Measurements from ENCODE around the gene CACHD1. TPM values are rescaled to one million over a fixed set of nuclear protein-coding genes. Genes with fewer than 3 reads are reported as not detected.

Gene CACHD1
- total and polyA plus RNA-seq, 8 donors, result 11.3 to 38.0 (median 32.7) TPM

GRCh38 chr1:64474665-64475439, 4.9 kb downstream of the CACHD1 start:
- DNase-seq (peak in 3 of 4 donors; percentile 31 to 80 (median 74)), ATAC-seq (peak; percentile 31)
- TF ChIP-seq CTCF (IDR thresholded peaks at IDR 0.05), result no peak
- Histone ChIP-seq H3K36me3 (no peaks in the 10 kb centered on the region), H3K4me3 (no peak overlapping the region), H3K9me3 (no peaks in the 10 kb centered on the region), H3K27me3 (peaks cover 0 to 33% of the 10 kb centered on the region in 2 donors), H3K27ac (no peak overlapping the region), H3K4me1 (peaks cover 17 to 54% of the 10 kb centered on the region in 2 donors)
- intact Hi-C loops (cut with DNase I), result no loop called here

- H3K4me1 ChIP-seq, result peaks cover 17 to 42% of the 10 kb centered on the region in 2 donors
- DNase-seq, result peak in 2 of 4 donors; percentile 76 to 90
Observed at GRCh38 chr1:64476251-64476952, 6.5 kb downstream of the CACHD1 start.

GRCh38 chr1:64478594-64479470, 8.9 kb downstream of the CACHD1 start:
- Histone ChIP-seq H3K36me3 (no peaks in the 10 kb centered on the region), H3K9me3 (no peaks in the 10 kb centered on the region), H3K27ac (no peak overlapping the region), H3K4me3 (no peak overlapping the region), H3K27me3 (no peaks in the 10 kb centered on the region), H3K4me1 (peaks cover 17 to 32% of the 10 kb centered on the region in 2 donors)
- intact Hi-C loops (cut with DNase I), result no loop called here
- TF ChIP-seq CTCF (IDR thresholded peaks at IDR 0.05), result no peak
- ATAC-seq (no peak), DNase-seq (no peak)

More at GRCh38 chr1:64476251-64476952, 6.5 kb downstream of the CACHD1 start:
- Histone ChIP-seq H3K27ac (peak overlapping the region; percentile 4 to 6), H3K36me3 (no peaks in the 10 kb centered on the region), H3K9me3 (no peaks in the 10 kb centered on the region), H3K4me3 (no peak overlapping the region), H3K27me3 (peaks cover 0 to 18% of the 10 kb centered on the region in 2 donors)
- no peak for TF ChIP-seq CTCF (IDR thresholded peaks at IDR 0.05)
- ATAC-seq, result peak; percentile 72
- intact Hi-C loops (cut with DNase I), result no loop called here

GRCh38 chr1:64479874-64480273, 9.9 kb downstream of the CACHD1 start:
- no peaks in the 10 kb centered on the region for H3K36me3 ChIP-seq
- no peak for DNase-seq
- ATAC-seq, result no peak
- intact Hi-C loops (cut with DNase I), result no loop called here
- no peak for TF ChIP-seq CTCF (IDR thresholded peaks at IDR 0.05)
- H3K9me3 ChIP-seq, result no peaks in the 10 kb centered on the region
- H3K27me3 ChIP-seq, result no peaks in the 10 kb centered on the region
- no peak overlapping the region for H3K4me3 ChIP-seq
- H3K4me1 ChIP-seq, result peaks cover 17 to 29% of the 10 kb centered on the region in 2 donors
- H3K27ac ChIP-seq, result no peak overlapping the region
